GM23338 (cell line): ENCODE data around the gene KCTD3.

ENCODE experiments used
- CREB1 ChIP-seq: fragments of 250-450 bp; sonication (Bioruptor Pico); IDR thresholded peaks from 2 replicates; pipeline ENCODE4 v1.5.0; 2020; ENCODE audit warnings: low read depth, mild to moderate bottlenecking, moderate library complexity
- EZH2 ChIP-seq: fragments of 200-600 bp; sonication (generic); IDR thresholded peaks from one replicate; pipeline ENCODE4 v1.8.0; 2017; ENCODE audit warnings: antibody characterized with exemption, mild to moderate bottlenecking, low read depth; ENCODE audit not compliant: unreplicated experiment
- EZH2phosphoT487 ChIP-seq: fragments of 200-600 bp; sonication (generic); IDR thresholded peaks from one replicate; pipeline ENCODE4 v1.8.1; 2018; ENCODE audit warnings: antibody characterized with exemption; ENCODE audit not compliant: unreplicated experiment
- JUNB ChIP-seq: IDR thresholded peaks from one replicate; pipeline ENCODE4 v1.6.1; 2016; ENCODE audit warnings: antibody characterized with exemption; ENCODE audit not compliant: unreplicated experiment
- NANOG ChIP-seq: IDR thresholded peaks from 2 replicates; pipeline ENCODE4 v1.6.1; 2016; ENCODE audit warnings: antibody characterized with exemption, borderline replicate concordance
- POLR2AphosphoS5 ChIP-seq: IDR thresholded peaks from 2 replicates; pipeline ENCODE4 v1.6.1; 2016; ENCODE audit warnings: antibody characterized with exemption, low read depth
- ZNF114 ChIP-seq: fragments of 250-450 bp; sonication (Bioruptor Pico); IDR thresholded peaks from 2 replicates; pipeline ENCODE4 v1.5.0; 2020; ENCODE audit warnings: mild to moderate bottlenecking, moderate library complexity
- TF ChIP-seq, protein P1 (sequence below): IDR thresholded peaks from one replicate; pipeline ENCODE4 v1.6.1; 2018; ENCODE audit warnings: antibody characterized with exemption; ENCODE audit not compliant: unreplicated experiment
- TF ChIP-seq, protein P2 (sequence below), 2 experiments: fragments of 200-600 bp in 1 of 2; sonication (generic) in 1 of 2; conservative IDR thresholded peaks; 2 replicates each; pipeline versions ENCODE4 v1.5.1 to v1.6.1; 2016 to 2017; ENCODE audit warnings: antibody characterized with exemption in 2 of 2, low read depth in 2 of 2, mild to moderate bottlenecking in 2 of 2, moderate library complexity in 1 of 2
- TF ChIP-seq, protein P3 (sequence below): IDR thresholded peaks from 2 replicates; pipeline ENCODE4 v1.6.1; 2016; ENCODE audit warnings: antibody characterized with exemption

DNA sequence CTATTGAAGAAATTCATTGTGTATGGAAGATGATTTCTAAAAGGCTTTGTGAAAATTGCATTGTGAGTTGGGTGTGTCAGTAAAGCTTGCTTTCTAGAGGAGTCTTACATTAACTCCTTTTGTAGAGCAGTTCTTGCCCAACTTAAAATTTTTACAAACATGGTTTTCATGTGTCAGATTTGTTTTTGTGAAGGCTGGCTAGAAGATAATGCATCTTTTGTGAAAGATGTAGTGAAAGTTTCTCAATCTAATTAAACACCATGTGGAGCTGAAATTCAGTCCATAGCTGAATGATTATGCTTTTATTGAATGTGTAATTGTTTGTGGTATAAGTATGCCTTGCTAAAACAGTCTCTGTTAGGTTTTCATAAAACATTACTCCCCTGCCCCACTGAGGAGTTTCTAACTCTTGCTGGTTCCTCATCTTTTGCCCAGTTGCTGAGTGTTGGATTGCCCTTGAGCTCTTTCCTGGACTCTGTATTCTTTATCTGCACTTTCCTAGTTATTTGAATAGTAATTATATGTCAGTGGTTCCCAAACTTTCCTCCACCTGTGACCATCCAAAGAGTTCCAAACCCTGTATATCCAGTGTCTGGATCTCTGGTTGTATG, 38.0 kb downstream of the KCTD3 start:
- TF ChIP-seq, protein P1, sequence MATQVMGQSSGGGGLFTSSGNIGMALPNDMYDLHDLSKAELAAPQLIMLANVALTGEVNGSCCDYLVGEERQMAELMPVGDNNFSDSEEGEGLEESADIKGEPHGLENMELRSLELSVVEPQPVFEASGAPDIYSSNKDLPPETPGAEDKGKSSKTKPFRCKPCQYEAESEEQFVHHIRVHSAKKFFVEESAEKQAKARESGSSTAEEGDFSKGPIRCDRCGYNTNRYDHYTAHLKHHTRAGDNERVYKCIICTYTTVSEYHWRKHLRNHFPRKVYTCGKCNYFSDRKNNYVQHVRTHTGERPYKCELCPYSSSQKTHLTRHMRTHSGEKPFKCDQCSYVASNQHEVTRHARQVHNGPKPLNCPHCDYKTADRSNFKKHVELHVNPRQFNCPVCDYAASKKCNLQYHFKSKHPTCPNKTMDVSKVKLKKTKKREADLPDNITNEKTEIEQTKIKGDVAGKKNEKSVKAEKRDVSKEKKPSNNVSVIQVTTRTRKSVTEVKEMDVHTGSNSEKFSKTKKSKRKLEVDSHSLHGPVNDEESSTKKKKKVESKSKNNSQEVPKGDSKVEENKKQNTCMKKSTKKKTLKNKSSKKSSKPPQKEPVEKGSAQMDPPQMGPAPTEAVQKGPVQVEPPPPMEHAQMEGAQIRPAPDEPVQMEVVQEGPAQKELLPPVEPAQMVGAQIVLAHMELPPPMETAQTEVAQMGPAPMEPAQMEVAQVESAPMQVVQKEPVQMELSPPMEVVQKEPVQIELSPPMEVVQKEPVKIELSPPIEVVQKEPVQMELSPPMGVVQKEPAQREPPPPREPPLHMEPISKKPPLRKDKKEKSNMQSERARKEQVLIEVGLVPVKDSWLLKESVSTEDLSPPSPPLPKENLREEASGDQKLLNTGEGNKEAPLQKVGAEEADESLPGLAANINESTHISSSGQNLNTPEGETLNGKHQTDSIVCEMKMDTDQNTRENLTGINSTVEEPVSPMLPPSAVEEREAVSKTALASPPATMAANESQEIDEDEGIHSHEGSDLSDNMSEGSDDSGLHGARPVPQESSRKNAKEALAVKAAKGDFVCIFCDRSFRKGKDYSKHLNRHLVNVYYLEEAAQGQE = no peak
- TF ChIP-seq, protein P2, sequence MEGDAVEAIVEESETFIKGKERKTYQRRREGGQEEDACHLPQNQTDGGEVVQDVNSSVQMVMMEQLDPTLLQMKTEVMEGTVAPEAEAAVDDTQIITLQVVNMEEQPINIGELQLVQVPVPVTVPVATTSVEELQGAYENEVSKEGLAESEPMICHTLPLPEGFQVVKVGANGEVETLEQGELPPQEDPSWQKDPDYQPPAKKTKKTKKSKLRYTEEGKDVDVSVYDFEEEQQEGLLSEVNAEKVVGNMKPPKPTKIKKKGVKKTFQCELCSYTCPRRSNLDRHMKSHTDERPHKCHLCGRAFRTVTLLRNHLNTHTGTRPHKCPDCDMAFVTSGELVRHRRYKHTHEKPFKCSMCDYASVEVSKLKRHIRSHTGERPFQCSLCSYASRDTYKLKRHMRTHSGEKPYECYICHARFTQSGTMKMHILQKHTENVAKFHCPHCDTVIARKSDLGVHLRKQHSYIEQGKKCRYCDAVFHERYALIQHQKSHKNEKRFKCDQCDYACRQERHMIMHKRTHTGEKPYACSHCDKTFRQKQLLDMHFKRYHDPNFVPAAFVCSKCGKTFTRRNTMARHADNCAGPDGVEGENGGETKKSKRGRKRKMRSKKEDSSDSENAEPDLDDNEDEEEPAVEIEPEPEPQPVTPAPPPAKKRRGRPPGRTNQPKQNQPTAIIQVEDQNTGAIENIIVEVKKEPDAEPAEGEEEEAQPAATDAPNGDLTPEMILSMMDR (conservative IDR thresholded peaks at IDR 0.05; ENCODE audit: low read depth in 2 of 2) = no peak
- no peak for TF ChIP-seq EZH2
- TF ChIP-seq EZH2phosphoT487 = no peak
- TF ChIP-seq JUNB = no peak
- TF ChIP-seq CREB1 (CRISPR knock-in tag) = no peak
- no peak for TF ChIP-seq POLR2AphosphoS5
- no peak for TF ChIP-seq ZNF114 (CRISPR knock-in tag)
- TF ChIP-seq, protein P3, sequence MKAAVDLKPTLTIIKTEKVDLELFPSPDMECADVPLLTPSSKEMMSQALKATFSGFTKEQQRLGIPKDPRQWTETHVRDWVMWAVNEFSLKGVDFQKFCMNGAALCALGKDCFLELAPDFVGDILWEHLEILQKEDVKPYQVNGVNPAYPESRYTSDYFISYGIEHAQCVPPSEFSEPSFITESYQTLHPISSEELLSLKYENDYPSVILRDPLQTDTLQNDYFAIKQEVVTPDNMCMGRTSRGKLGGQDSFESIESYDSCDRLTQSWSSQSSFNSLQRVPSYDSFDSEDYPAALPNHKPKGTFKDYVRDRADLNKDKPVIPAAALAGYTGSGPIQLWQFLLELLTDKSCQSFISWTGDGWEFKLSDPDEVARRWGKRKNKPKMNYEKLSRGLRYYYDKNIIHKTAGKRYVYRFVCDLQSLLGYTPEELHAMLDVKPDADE = no peak
- TF ChIP-seq NANOG = no peak
